Testis (tissue), 2 donors: ENCODE results near the gene SIGLEC8.

Source experiments
- CTCF ChIP-seq, 3 experiments: fragments of 450-650 bp in 2 of 3; fragments of 200-600 bp in 1 of 3; sonication (generic) in 1 of 3; IDR thresholded peaks; one replicate each; pipeline ENCODE4 v1.5.1; 2016 to 2019; ENCODE audit warnings: antibody characterized with exemption in 3 of 3, mild to moderate bottlenecking in 2 of 3, moderate library complexity in 1 of 3
- POLR2A ChIP-seq: fragments of 450-650 bp; IDR thresholded peaks from one replicate; pipeline ENCODE4 v1.6.1; 2017; ENCODE audit warnings: antibody characterized with exemption, mild to moderate bottlenecking, moderate library complexity

DNA sequence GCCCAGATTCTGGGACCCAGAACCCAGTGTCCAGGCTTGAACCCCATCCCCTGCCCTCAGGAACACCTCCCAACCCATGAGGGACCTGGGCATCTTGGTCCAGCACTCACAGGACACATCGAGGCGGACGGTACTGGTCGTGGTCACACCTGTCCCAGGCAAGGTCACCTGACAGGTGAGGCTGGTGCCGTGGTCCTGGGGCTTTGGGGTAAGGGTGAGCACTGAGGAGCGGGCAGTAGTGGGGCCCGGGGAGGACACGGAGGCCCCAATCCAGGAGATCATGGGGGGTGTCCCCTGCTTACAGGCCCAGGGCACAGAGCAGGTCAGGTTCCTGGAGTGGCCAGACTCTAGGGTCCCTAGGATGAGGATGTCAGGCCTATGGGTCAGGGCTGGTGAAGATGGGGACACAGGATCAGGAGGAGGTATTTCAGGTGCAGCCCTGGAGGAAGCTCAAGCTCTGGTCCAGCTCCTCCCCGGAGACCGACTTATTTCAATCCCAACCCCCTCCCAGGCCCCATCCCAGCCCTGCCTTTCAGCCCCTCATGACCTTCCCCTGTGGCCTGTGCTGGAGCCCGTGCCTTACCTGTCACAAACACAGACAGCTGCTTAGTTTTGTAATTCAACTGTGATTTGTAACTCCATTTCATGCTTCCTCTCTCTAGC is 772 bp downstream of the SIGLEC8 start:
- TF ChIP-seq CTCF (IDR thresholded peaks at IDR 0.05) = no peak
- no peak for TF ChIP-seq POLR2A
